GM21786 (cell line): ENCODE data around the gene AKAP13.
A peak's percentile ranks its signal among the peaks of the same experiment; 100 is the strongest.
"Not testable (repeated sequence)": the region's sequence is repeated elsewhere in the genome, so short reads cannot be mapped to it uniquely, and the experiment has no call there.

ENCODE experiments used
- ATAC-seq: cut with Tn5 transposase; IDR thresholded peaks from one replicate; pipeline ENCODE4 v1.9.1; 2021; ENCODE audit not compliant: unreplicated experiment

AKAP13 gene

DNA sequence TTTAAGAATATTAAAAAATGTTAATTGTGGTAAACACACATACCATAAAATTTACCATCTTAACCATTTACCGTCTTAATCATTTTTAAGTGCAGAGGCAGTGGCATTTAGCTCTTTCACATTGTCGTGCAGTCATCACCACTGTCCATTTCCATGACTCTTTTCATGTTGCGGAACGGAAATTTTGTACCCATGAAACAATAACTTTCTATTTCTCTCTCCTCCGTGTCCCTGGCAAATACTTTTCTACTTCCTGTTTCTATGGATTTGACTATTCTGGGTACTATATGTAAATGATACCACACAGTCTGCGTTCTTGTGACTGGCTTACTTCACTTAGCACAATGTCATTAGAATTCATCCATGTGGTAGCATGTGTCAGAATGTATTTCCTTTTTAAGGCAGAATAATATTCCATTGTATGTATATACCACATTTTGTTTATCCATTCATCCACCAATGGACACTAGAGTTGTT, 27.9 kb downstream of the AKAP13 start:
- ATAC-seq, result peak; percentile 60

- no peak for ATAC-seq
Measured at GRCh38 chr15:85412066-85412465, 31.7 kb downstream of the AKAP13 start.

- ATAC-seq, result peak; percentile 97
Measured at GRCh38 chr15:85412956-85413854, 32.8 kb downstream of the AKAP13 start.

- ATAC-seq, result no peak
Measured at GRCh38 chr15:85414037-85414436, 33.6 kb downstream of the AKAP13 start.

DNA sequence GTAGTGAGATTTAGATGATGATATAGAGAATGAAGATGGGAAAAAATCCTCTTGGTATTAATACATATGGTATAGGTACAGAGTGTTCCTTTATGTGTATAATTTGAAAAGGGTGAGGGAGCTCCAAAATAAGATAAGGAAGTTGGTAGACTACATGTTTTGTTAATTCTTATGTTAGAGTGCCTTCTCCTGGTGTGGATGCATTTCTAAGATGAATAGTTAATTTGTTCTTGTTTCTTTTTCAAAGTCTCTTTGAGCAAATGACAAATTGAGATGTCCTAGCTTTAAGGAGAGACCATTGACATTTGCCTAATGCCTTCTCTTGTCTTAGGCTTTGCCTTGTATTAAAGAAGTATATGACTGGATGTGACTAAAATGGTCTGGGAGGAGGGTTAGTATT, 34.1 kb downstream of the AKAP13 start:
- ATAC-seq, result no peak

GRCh38 chr15:85414991-85415390, 34.6 kb downstream of the AKAP13 start:
- no peak for ATAC-seq

DNA sequence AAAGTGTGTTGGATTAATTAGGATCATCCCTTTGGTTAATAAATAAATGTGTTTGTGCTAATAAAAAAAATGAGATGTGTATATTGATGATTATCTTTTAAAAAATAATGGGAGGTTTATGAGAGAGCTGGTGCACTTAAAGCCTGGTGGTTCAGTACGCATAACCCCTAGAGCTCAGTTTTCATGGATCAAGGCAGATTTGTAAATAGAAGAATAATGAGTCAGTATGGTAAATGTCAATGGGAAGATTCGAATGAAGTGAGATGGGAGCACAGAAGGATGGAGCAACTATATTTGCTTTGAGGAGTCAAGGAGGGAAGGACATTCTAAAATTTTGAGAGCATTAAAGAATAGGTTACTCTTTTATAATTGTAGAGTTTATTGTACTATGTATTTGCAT, 35.4 kb downstream of the AKAP13 start:
- ATAC-seq, result no peak

DNA sequence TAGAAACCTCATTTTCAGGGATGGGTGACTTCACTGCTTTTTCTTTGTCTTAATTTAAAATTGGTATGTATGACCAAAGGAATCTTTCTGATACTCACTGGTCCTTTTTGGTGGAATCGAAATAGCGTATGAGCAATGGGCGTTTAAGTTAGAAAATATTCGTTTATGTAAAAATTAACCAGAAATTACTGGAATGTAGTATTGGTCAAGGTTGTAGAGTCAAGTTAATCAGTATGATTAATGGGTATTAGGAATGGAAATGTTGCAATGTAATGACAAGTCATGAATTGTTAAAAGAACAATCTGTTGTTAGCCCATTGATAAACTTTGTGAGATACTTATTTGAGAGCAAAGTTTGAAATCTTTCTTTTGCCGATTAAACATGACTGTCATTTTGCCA, 36.9 kb downstream of the AKAP13 start:
- ATAC-seq, result no peak

DNA sequence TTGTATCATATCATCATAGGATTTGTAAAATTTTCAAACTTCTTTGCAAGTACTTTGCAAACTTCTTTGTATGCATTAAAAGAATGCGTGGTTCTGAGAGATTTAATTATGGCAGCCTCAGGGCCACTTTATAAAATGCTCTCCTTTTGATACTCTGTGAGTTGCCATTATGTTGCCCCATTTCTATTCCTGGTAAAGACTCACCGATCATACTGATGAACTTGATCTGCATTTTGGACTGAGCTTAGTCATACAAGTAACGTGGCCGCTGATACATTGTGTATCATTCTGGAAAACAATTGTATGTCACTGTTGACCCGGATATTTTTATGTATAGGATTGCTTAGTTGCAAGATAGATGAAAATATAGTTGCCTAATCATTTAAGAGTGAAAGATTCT, 38.8 kb downstream of the AKAP13 start:
- no peak for ATAC-seq

GRCh38 chr15:85421116-85421925, 40.9 kb downstream of the AKAP13 start:
- ATAC-seq, result no peak

GRCh38 chr15:85422607-85423006, 42.2 kb downstream of the AKAP13 start:
- no peak for ATAC-seq

DNA sequence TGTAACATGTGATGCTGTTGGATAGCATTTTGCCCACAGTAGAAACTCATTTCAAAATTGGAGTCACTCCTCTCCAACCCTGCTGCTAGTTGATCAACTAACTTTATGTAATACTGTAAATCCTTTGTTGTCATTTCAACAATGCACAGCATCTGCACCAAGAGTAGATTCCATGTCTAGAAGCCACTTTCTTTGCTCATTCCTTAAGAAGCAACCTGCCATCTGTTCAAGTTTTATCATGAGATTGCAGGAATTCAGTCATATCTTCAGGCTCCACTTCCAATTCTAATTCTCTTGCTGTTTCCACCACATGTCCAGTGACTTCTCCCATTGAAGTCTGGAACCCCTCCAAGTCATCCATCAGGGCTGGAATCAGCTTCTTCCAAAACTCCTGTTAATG, 42.9 kb downstream of the AKAP13 start:
- no peak for ATAC-seq

- no peak for ATAC-seq
Measured at GRCh38 chr15:85424154-85424553, 43.8 kb downstream of the AKAP13 start.

GRCh38 chr15:85426481-85426880, 46.1 kb downstream of the AKAP13 start:
- ATAC-seq, result no peak

DNA sequence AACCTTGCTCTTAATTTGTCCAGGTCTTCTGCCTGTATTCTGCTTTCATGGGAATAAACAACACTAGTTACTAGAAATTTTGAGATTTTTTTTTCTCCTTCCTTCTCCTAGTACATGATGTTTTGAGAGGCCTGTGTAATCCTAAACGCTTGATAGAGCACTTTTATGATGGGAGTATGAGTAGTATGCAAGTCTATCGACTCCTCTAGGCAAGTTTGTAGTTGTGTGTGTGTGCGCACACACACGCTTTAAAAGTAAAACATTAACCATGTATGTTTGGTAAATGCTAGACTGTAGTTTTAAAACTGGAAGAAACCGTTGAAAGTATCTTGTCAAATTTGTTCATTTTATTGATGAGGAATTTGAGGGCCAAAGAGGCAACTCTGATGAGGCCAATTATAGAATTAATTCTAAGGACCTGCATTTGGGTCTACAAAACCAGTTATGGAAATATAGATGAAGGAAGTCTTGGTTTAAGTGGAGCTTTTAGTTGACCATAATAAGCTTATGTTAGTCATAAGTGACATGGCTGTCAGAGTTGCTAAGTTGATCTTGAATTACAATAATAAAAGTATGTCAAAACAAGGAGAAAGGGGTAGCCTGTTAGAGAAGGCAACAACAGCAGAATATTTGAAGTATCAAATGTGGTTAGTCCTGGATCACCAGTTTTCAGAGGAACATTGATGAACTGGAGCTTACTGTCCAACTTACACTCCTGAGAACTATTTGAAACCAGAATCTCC, 47.1 kb downstream of the AKAP13 start:
- no peak for ATAC-seq

DNA sequence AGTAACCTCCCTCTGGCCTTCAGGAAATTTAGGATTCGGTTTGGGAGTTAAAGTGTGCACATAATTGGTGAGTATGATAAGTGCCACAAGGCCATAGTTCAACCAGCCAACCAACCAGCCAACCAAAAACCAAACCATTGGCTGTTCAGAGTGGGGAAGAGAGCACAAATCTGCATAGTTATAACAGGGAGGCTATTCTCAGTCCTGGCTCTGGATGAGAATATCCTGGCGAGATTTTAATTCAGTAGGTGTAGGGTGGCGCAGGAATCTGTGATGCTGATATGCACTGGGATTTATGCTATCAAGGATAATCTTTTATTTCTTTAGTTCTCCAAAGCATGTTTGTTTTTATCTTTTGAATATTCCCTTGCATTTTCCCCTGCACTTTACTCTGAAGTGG, 49.1 kb downstream of the AKAP13 start:
- ATAC-seq, result no peak

DNA sequence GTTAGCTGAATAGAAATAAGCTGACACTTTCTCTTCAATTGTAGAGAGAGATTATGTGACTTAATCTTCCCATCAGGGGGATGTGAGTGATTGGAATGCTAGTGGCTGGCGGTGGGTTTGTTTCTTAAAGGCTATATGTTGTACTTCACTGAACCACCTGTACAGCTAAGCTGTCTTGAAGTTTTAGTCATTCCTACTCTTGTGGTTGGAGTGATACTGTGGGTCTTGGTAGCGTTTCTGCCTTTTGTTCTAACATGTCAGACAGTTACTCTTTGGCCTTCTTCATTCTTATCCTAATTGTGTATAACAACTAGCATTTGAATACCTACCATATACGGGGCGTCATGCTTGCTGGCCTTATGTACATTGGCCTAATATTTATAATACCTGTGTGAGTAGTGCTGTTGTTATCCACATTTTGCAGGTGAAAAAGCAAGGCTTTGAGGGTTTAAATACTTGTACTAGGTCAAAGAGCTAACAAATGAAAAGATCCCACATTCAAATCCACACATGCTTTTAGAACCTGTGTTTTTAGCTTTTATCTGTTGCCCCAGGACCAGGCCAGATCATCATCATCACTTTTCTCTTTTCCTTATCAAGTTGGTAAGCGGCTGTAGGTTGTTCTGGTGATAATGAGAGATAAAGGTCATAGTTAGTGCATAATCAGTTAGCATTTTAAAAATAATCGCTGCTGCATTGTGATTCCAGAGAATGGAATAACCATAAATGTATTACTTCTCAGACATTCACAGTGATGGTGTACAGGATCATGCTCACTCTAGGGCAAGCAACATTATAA, 50.2 kb downstream of the AKAP13 start:
- ATAC-seq, result peak; percentile 98

GRCh38 chr15:85439996-85440395, 59.6 kb downstream of the AKAP13 start:
- ATAC-seq, result no peak

DNA sequence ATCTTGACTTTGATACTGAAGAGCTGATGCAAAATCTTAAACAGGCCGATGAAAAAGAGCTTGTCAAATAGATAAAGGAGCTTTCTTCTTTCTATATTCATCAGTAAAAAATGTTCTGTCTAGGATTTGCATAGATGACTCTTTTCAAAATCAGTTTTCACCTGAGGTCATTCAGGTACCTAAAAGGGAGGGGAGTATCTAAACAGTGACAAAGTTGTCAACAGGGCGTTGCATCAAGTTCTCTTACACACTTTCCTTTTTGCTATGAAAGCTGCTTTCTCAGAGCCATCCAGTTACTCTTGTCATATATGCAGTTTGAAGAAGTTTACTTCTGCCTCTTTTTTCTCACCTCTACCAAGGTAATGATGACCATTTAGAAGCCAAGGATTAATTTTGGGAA, 60.0 kb downstream of the AKAP13 start:
- ATAC-seq, result no peak

GRCh38 chr15:85441854-85442253, 61.5 kb downstream of the AKAP13 start:
- ATAC-seq, result not testable (repeated sequence)
